RWPE2 (cell line): ENCODE measurements around the gene PSAPL1.

Source experiments
- ATAC-seq: fragments of 200-7000 bp; cut with Tn5 transposase; 3 replicates; pipeline ENCODE4 v1.9.1; 2021; ENCODE audit warnings: low read depth
- DNase-seq: peaks from one replicate; pipeline ENCODE4 v3.0.0-alpha.2; 2020; ENCODE audit warnings: low spot score
- H3K27ac ChIP-seq: fragments of 450-650 bp; 2 replicates; pipeline ENCODE4 v1.5.1; 2017; ENCODE audit warnings: mild to moderate bottlenecking; ENCODE audit not compliant: poor library complexity, severe bottlenecking
- H3K27me3 ChIP-seq: fragments of 250-450 bp; sonication (Bioruptor Pico); 2 replicates; pipeline ENCODE4 v1.5.1; 2021; ENCODE audit warnings: mild to moderate bottlenecking, moderate library complexity; ENCODE audit not compliant: insufficient read depth, poor library complexity, severe bottlenecking
- H3K36me3 ChIP-seq: fragments of 250-450 bp; sonication (Bioruptor Pico); 2 replicates; pipeline ENCODE4 v1.5.1; 2020; ENCODE audit warnings: low read depth, mild to moderate bottlenecking, moderate library complexity
- H3K4me1 ChIP-seq: fragments of 250-450 bp; sonication (Bioruptor Pico); 2 replicates; pipeline ENCODE4 v1.5.1; 2021; ENCODE audit warnings: mild to moderate bottlenecking, moderate library complexity; ENCODE audit not compliant: insufficient read depth, poor library complexity, severe bottlenecking
- H3K4me3 ChIP-seq: fragments of 250-450 bp; sonication (Bioruptor Pico); 2 replicates; pipeline ENCODE4 v1.5.1; 2021; ENCODE audit warnings: mild to moderate bottlenecking, moderate library complexity; ENCODE audit not compliant: severe bottlenecking
- H3K9me3 ChIP-seq: fragments of 250-450 bp; sonication (Bioruptor Pico); 2 replicates; pipeline ENCODE4 v1.5.1; 2021; ENCODE audit warnings: mild to moderate bottlenecking, moderate library complexity; ENCODE audit not compliant: severe bottlenecking
- CTCF ChIP-seq: fragments of 450-650 bp; IDR thresholded peaks from one replicate; pipeline ENCODE4 v1.5.1; 2017; ENCODE audit warnings: mild to moderate bottlenecking, moderate library complexity; ENCODE audit not compliant: poor library complexity, severe bottlenecking

PSAPL1 gene

DNA sequence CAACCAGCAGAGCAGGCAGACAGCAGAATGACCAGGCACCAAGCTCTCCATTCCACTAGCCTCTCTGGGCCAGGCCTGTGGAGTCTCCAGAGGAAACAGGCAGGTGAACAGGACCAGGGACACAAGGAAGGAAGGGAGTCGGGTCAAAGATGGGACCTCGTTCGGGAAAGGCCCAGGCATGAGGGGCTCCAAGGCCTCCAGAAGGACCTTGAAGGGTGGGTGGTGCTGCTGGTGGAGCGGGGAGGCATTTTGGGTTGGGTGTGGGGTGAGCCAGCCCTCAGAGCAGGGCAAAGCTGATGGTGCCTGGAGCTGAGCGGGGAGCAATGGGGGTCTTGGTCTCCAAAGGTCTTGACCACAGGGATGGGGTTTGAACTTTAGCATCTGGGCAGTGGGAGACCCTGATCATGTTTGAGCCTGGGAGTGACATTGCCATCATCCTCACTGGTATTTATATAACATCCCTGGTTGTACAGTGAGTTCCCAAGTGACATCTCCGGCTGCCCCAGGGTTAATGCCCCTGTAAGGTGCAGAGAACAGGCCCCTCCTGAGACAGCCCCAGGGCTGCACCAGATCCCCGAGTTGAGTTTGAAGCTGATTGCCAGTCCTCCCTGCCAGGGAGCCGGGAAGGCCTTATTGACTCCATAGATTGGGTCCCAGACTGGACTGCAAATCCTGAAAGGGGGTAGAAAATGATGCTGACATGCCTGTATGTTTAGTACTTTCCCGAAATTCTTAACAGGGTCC, 52.7 kb downstream of the PSAPL1 start:
- Histone ChIP-seq H3K9me3 (no peaks in the 10 kb centered on the region), H3K36me3 (no peaks in the 10 kb centered on the region), H3K4me1 (no peaks in the 10 kb centered on the region), H3K4me3 (no peak overlapping the region), H3K27me3 (no peaks in the 10 kb centered on the region), H3K27ac (no peak overlapping the region)
- TF ChIP-seq CTCF = no peak
- no peak for ATAC-seq
- peak; percentile 38 for DNase-seq

DNA sequence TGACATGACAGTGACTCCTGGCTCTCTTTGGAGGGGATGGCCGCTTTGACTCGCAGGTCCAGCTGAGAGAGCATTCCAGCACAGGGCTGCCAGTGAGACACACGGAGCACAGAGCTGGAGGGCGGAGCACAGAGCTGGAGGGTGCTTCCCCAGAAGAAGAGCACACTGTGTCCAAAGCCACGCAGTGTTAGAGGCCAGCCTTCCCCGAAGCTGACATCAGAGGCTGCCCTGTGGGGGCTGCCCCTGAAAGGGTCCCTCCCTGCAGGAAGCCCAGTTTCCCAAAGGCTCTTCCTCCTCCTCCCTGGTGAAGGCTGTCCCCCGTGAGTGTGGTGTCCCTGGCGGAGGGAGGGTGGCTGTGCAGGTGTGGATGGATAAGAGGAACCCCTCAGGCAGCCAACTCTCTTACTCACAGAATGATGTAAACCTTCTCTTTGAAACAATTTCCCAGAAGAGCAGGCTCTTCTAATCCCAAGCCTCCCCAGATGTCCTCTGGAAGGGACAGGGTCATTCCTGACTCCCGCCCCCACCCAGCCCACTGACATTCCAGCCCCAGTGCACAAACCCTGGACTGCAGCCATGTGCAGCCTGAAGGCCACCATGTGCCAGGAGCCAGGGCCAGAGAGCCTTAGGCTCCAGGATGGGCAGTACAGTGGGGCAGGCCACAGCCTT, 53.4 kb downstream of the PSAPL1 start:
- H3K27me3 ChIP-seq = no peaks in the 10 kb centered on the region
- no peak overlapping the region for H3K4me3 ChIP-seq
- DNase-seq (peak; percentile 42), ATAC-seq (0 out of 3 replicates have a peak, but pooled peaks have one; percentile 12)
- no peak overlapping the region for H3K27ac ChIP-seq
- no peaks in the 10 kb centered on the region for H3K36me3 ChIP-seq
- TF ChIP-seq CTCF = no peak
- no peaks in the 10 kb centered on the region for H3K4me1 ChIP-seq
- H3K9me3 ChIP-seq = no peaks in the 10 kb centered on the region
